GM12878 (cell line): ENCODE measurements around the gene KCNA2. TPM values are rescaled to one million over a fixed set of nuclear protein-coding genes. Genes with fewer than 3 reads are reported as not detected.

Experiments
- ASH2L ChIP-seq: fragments of 300-600, 200-600 bp; sonication (generic); IDR thresholded peaks from 2 replicates; pipeline ENCODE4 v1.6.1; 2017; ENCODE audit warnings: low read depth, mild to moderate bottlenecking, borderline replicate concordance
- ATF3 ChIP-seq: IDR thresholded peaks from 2 replicates; pipeline ENCODE4 v1.6.1; 2011; ENCODE audit warnings: low read depth, mild to moderate bottlenecking, low read length, moderate library complexity, borderline replicate concordance; ENCODE audit errors: extremely low read depth
- BHLHE40 ChIP-seq, 2 experiments: fragments of 450-650 bp in 1 of 2; IDR thresholded peaks; 2 replicates each; pipeline ENCODE4 v1.6.1; 2011 to 2017; ENCODE audit warnings: low read depth in 2 of 2, borderline replicate concordance in 1 of 2, improper control_type of control experiment in 1 of 2, low read length in 1 of 2, mild to moderate bottlenecking in 1 of 2
- CBFB ChIP-seq: IDR thresholded peaks from 2 replicates; pipeline ENCODE4 v1.6.1; 2016; ENCODE audit warnings: antibody characterized with exemption, low read depth
- CBX3 ChIP-seq: fragments of 200-600 bp; sonication (generic); IDR thresholded peaks from 2 replicates; pipeline ENCODE4 v1.6.1; 2016; ENCODE audit warnings: low read depth, borderline replicate concordance
- CREB1 ChIP-seq: IDR thresholded peaks from 2 replicates; pipeline ENCODE4 v1.6.1; 2012; ENCODE audit warnings: low read depth, mild to moderate bottlenecking, inconsistent platforms
- CREM ChIP-seq: IDR thresholded peaks from 2 replicates; pipeline ENCODE4 v1.6.1; 2014; ENCODE audit warnings: antibody characterized with exemption, low read depth
- HCFC1 ChIP-seq: fragments of 150-350 bp; IDR thresholded peaks from 2 replicates; pipeline ENCODE4 v1.6.1; 2014; ENCODE audit warnings: low read length
- HDGF ChIP-seq: fragments of 450-650 bp; IDR thresholded peaks from 2 replicates; pipeline ENCODE4 v1.6.1; 2016; ENCODE audit warnings: antibody characterized with exemption
- HSF1 ChIP-seq: fragments of 150-350 bp; IDR thresholded peaks from 2 replicates; pipeline ENCODE4 v1.6.1; 2014; ENCODE audit warnings: mild to moderate bottlenecking, low read depth, low read length
- LARP7 ChIP-seq: fragments of 450-650 bp; IDR thresholded peaks from 2 replicates; pipeline ENCODE4 v1.6.1; 2017; ENCODE audit warnings: mild to moderate bottlenecking
- MTA3 ChIP-seq: IDR thresholded peaks from 2 replicates; pipeline ENCODE4 v1.6.1; 2012; ENCODE audit warnings: low read length, inconsistent platforms, borderline replicate concordance
- NBN ChIP-seq: fragments of 450-650 bp; IDR thresholded peaks from 2 replicates; pipeline ENCODE4 v1.6.1; 2016
- NFYB ChIP-seq: IDR thresholded peaks from 2 replicates; pipeline ENCODE4 v1.6.1; 2011; ENCODE audit warnings: low read depth, mild to moderate bottlenecking, low read length, improper control_type of control experiment, moderate library complexity; ENCODE audit not compliant: insufficient read depth
- PKNOX1 ChIP-seq: fragments of 450-650 bp; IDR thresholded peaks from 2 replicates; pipeline ENCODE4 v1.6.1; 2016; ENCODE audit warnings: mild to moderate bottlenecking
- POLR2AphosphoS5 ChIP-seq: IDR thresholded peaks from 2 replicates; pipeline ENCODE4 v1.6.1; 2011; ENCODE audit warnings: mild to moderate bottlenecking, low read length, inconsistent platforms
- RAD51 ChIP-seq: fragments of 450-650 bp; IDR thresholded peaks from 2 replicates; pipeline ENCODE4 v1.6.1; 2016; ENCODE audit warnings: moderate library complexity, mild to moderate bottlenecking, inconsistent platforms
- RUNX3 ChIP-seq: IDR thresholded peaks from 2 replicates; pipeline ENCODE4 v1.6.1; 2012; ENCODE audit warnings: low read length, inconsistent platforms
- SMAD5 ChIP-seq: IDR thresholded peaks from 2 replicates; pipeline ENCODE4 v1.6.1; 2016; ENCODE audit warnings: antibody characterized with exemption, low read depth
- SP1 ChIP-seq: IDR thresholded peaks from one replicate; pipeline ENCODE4 v1.6.1; 2011; ENCODE audit warnings: low read depth, low read length
- SREBF1 ChIP-seq: IDR thresholded peaks from 2 replicates; pipeline ENCODE4 v1.6.1; 2012; ENCODE audit warnings: mild to moderate bottlenecking, low read length
- STAT1 ChIP-seq: fragments of 450-650 bp; conservative IDR thresholded peaks from 2 replicates; pipeline ENCODE4 v1.6.1; 2014; ENCODE audit warnings: antibody characterized with exemption, mild to moderate bottlenecking
- SUZ12 ChIP-seq: fragments of 200-600 bp; sonication (generic); IDR thresholded peaks from one replicate; pipeline ENCODE4 v1.6.1; 2018; ENCODE audit warnings: antibody characterized with exemption, mild to moderate bottlenecking; ENCODE audit not compliant: unreplicated experiment
- WRNIP1 ChIP-seq: IDR thresholded peaks from 2 replicates; pipeline ENCODE4 v1.6.1; 2011; ENCODE audit warnings: low read depth, low read length, improper control_type of control experiment, borderline replicate concordance
- YBX1 ChIP-seq: fragments of 450-650 bp; IDR thresholded peaks from 2 replicates; pipeline ENCODE4 v1.6.1; 2016; ENCODE audit warnings: antibody characterized with exemption
- YY1 ChIP-seq: IDR thresholded peaks from 2 replicates; pipeline ENCODE4 v1.6.1; 2011; ENCODE audit warnings: low read depth, mild to moderate bottlenecking, low read length
- ZNF217 ChIP-seq: fragments of 450-650 bp; IDR thresholded peaks from 2 replicates; pipeline ENCODE4 v1.6.1; 2017; ENCODE audit warnings: antibody characterized with exemption, mild to moderate bottlenecking
- ZNF622 ChIP-seq: fragments of 450-650 bp; IDR thresholded peaks from 2 replicates; pipeline ENCODE4 v1.6.1; 2017; ENCODE audit warnings: mild to moderate bottlenecking, inconsistent platforms
- polyA plus RNA-seq, 11 experiments: library from polyadenylated mRNA; depleted of rRNA in 4 of 11; unstranded in 6 of 11; stranded (reverse) in 5 of 11; fragments of >200 nt; fragmentation: Nextera tagmentation in 4 of 11; fragmentation: Illumina TruSeq in 1 of 11; extraction: Ambion mirVana in 4 of 11; extraction: Trizol in 1 of 11; gene quantifications; 1 replicate in 1 of 11; 2 replicates in 10 of 11; pipeline versions ENCODE4 v1.2.1 to v1.2.3, GENCODE V29; 2011 to 2016; ENCODE audit warnings: inconsistent platforms in 2 of 11, missing spikeins in 2 of 11, low read depth in 1 of 11
- total RNA-seq, 4 experiments: library from RNA; depleted of rRNA in 3 of 4; stranded (reverse); fragments of >200 nt in 3 of 4; fragmentation: Illumina TruSeq in 1 of 4; extraction: Trizol in 1 of 4; gene quantifications; 2 replicates each; pipeline versions ENCODE4 v1.2.1 to v1.2.3, GENCODE V29; 2013 to 2021

KCNA2 gene
- total and polyA plus RNA-seq, 10 of the 15 experiments (the other 5 are each of a cell fraction or from before 2014, with no cell fraction given): 0.02 to 0.56 (median 0.10) TPM; not detected in 2

- no peak for TF ChIP-seq CREM
- 0 out of 2 replicates have a peak, but pooled peaks have one; percentile 30 for TF ChIP-seq STAT1
- no peak for TF ChIP-seq HSF1
- no peak for TF ChIP-seq LARP7
- no peak for TF ChIP-seq SUZ12
- peak; percentile 60; the same call in 1 of the 2 replicates for TF ChIP-seq NBN
- TF ChIP-seq ASH2L: no peak
- TF ChIP-seq ATF3: no peak
- no peak for TF ChIP-seq SREBF1
- TF ChIP-seq YY1: peak; percentile 57; the same call in 1 of the 2 replicates
- TF ChIP-seq MTA3: peak; percentile 84; the same call in 1 of the 2 replicates
- TF ChIP-seq CREB1: peak; percentile 22; the same call in 1 of the 2 replicates
- no peak for TF ChIP-seq PKNOX1
- TF ChIP-seq RUNX3: peak; percentile 48
- TF ChIP-seq BHLHE40 (IDR thresholded peaks at IDR 0.05; ENCODE audit: borderline replicate concordance in 1 of 2, low read depth in 2 of 2, low read length in 1 of 2): peak in 1 of 2 experiments; percentile 4; a peak in 1 of 4 replicates
- no peak for TF ChIP-seq RAD51
- TF ChIP-seq HCFC1: no peak
- TF ChIP-seq ZNF622: no peak
- no peak for TF ChIP-seq HDGF
- no peak for TF ChIP-seq POLR2AphosphoS5
- no peak for TF ChIP-seq CBFB
- no peak for TF ChIP-seq YBX1
- TF ChIP-seq WRNIP1: no peak
- TF ChIP-seq SMAD5: no peak
- TF ChIP-seq NFYB: no peak
- no peak for TF ChIP-seq CBX3
- TF ChIP-seq ZNF217: no peak
- TF ChIP-seq SP1: no peak
Observed at GRCh38 chr1:110634455-110635311, 28.5 kb upstream of the KCNA2 start (continued).
